ENCODE data around the gene CD59.

Gene CD59

GRCh38 chr11:33713856-33714398, 22.3 kb downstream of the CD59 start:
- H3K9me3 ChIP-seq (ENCODE audit: insufficient read depth, low read length): no peaks in the 10 kb centered on the region
- TF ChIP-seq CTCF (IDR thresholded peaks at IDR 0.05; ENCODE audit: insufficient read depth, low read length, poor library complexity, severe bottlenecking) (no peak), EZH2phosphoT487 (conservative IDR thresholded peaks at IDR 0.05; ENCODE audit: low read length) (no peak)
- H3F3A ChIP-seq (ENCODE audit: insufficient read depth): no peaks in the 10 kb centered on the region
- no peaks in the 10 kb centered on the region for H3K27me3 ChIP-seq (ENCODE audit: low read length)
- no peaks in the 10 kb centered on the region for H3K9me2 ChIP-seq (replicated peaks; ENCODE audit: insufficient read depth, low read length)
- H3K27ac ChIP-seq (ENCODE audit: low read depth, low read length): no peak overlapping the region
- H3K79me2 ChIP-seq (ENCODE audit: insufficient read depth, low read length): no peaks in the 10 kb centered on the region
- no peak overlapping the region for H2AFZ ChIP-seq (ENCODE audit: low read depth, low read length, severe bottlenecking)
- no peak overlapping the region for H3K4me2 ChIP-seq (ENCODE audit: low read depth, low read length, poor library complexity, severe bottlenecking)
- H4K20me1 ChIP-seq (ENCODE audit: low read depth, low read length): no peaks in the 10 kb centered on the region
- H3K9ac ChIP-seq (ENCODE audit: low read length): no peak overlapping the region
- no peaks in the 10 kb centered on the region for H3K36me3 ChIP-seq (ENCODE audit: low read length)
- no peak overlapping the region for H3K4me3 ChIP-seq (ENCODE audit: insufficient read depth, low read length, poor library complexity, severe bottlenecking)

- no peaks in the 10 kb centered on the region for H4K20me1 ChIP-seq (ENCODE audit: low read depth, low read length)
- H3K4me2 ChIP-seq (ENCODE audit: low read depth, low read length, poor library complexity, severe bottlenecking): no peak overlapping the region
- no peak overlapping the region for H3K27ac ChIP-seq (ENCODE audit: low read depth, low read length)
- H3K9me2 ChIP-seq (replicated peaks; ENCODE audit: insufficient read depth, low read length): no peaks in the 10 kb centered on the region
- no peaks in the 10 kb centered on the region for H3K9me3 ChIP-seq (ENCODE audit: insufficient read depth, low read length)
- no peak overlapping the region for H3K9ac ChIP-seq (ENCODE audit: low read length)
- TF ChIP-seq CTCF (IDR thresholded peaks at IDR 0.05; ENCODE audit: insufficient read depth, low read length, poor library complexity, severe bottlenecking): no peak
- TF ChIP-seq EZH2phosphoT487 (conservative IDR thresholded peaks at IDR 0.05; ENCODE audit: low read length): no peak
- no peak overlapping the region for H3K4me3 ChIP-seq (ENCODE audit: insufficient read depth, low read length, poor library complexity, severe bottlenecking)
- H3K36me3 ChIP-seq (ENCODE audit: low read length): no peaks in the 10 kb centered on the region
- no peaks in the 10 kb centered on the region for H3K79me2 ChIP-seq (ENCODE audit: insufficient read depth, low read length)
- no peaks in the 10 kb centered on the region for H3F3A ChIP-seq (ENCODE audit: insufficient read depth)
- no peaks in the 10 kb centered on the region for H3K27me3 ChIP-seq (ENCODE audit: low read length)
- H2AFZ ChIP-seq (ENCODE audit: low read depth, low read length, severe bottlenecking): no peak overlapping the region
Measured at GRCh38 chr11:33713151-33713855, 22.9 kb downstream of the CD59 start.

DNA sequence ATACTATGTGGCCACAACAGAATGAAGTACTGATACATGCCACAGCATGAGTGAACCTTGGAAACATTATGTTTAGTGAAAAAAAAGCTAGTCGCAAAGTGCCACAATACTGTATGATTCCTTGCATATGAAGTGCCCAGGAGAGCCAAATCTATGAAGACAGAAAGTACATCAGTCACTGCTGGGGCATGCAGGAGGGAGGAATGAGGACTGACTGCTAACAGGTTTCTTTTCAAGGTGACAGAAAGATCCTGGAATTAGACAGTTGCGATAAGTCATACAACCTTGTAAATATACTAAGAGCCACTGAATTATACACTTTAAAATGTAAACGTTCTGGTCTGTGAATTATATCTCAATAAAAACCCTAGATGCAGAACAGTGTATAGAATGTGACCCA, 23.8 kb downstream of the CD59 start:
- no peaks in the 10 kb centered on the region for H3K79me2 ChIP-seq (ENCODE audit: insufficient read depth, low read length)
- no peaks in the 10 kb centered on the region for H3F3A ChIP-seq (ENCODE audit: insufficient read depth)
- no peaks in the 10 kb centered on the region for H4K20me1 ChIP-seq (ENCODE audit: low read depth, low read length)
- no peak overlapping the region for H2AFZ ChIP-seq (ENCODE audit: low read depth, low read length, severe bottlenecking)
- no peaks in the 10 kb centered on the region for H3K36me3 ChIP-seq (ENCODE audit: low read length)
- no peaks in the 10 kb centered on the region for H3K9me2 ChIP-seq (replicated peaks; ENCODE audit: insufficient read depth, low read length)
- H3K27me3 ChIP-seq (ENCODE audit: low read length): no peaks in the 10 kb centered on the region
- no peak overlapping the region for H3K9ac ChIP-seq (ENCODE audit: low read length)
- H3K4me3 ChIP-seq (ENCODE audit: insufficient read depth, low read length, poor library complexity, severe bottlenecking): no peak overlapping the region
- no peak for TF ChIP-seq EZH2phosphoT487 (conservative IDR thresholded peaks at IDR 0.05; ENCODE audit: low read length)
- no peak for TF ChIP-seq CTCF (IDR thresholded peaks at IDR 0.05; ENCODE audit: insufficient read depth, low read length, poor library complexity, severe bottlenecking)
- H3K27ac ChIP-seq (ENCODE audit: low read depth, low read length): no peak overlapping the region
- H3K9me3 ChIP-seq (ENCODE audit: insufficient read depth, low read length): no peaks in the 10 kb centered on the region
- H3K4me2 ChIP-seq (ENCODE audit: low read depth, low read length, poor library complexity, severe bottlenecking): no peak overlapping the region
